ENCODE data around the gene SFXN4.

SFXN4 gene

GRCh38 chr10:119149729-119150128 lies 15.8 kb downstream of the SFXN4 start:
- no peak for TF ChIP-seq CTCF (IDR thresholded peaks at IDR 0.05)
- Histone ChIP-seq H3K4me2 (ENCODE audit: low read length) (no peak overlapping the region), H3K9ac (no peak overlapping the region), H3K9me3 (ENCODE audit: control insufficient read depth, low read length) (no peaks in the 10 kb centered on the region), H3K79me2 (no peaks in the 10 kb centered on the region), H3K4me1 (no peaks in the 10 kb centered on the region), H3K36me3 (ENCODE audit: control insufficient read depth, insufficient read depth, low read length) (no peaks in the 10 kb centered on the region), H3K4me3 (ENCODE audit: low read depth, low read length) (no peak overlapping the region), H3K27ac (no peak overlapping the region), H2AFZ (no peak overlapping the region), H3K27me3 (ENCODE audit: control insufficient read depth, insufficient read depth, low read length) (no peaks in the 10 kb centered on the region)

- no peak overlapping the region for H2AFZ ChIP-seq
- no peaks in the 10 kb centered on the region for H3K9me3 ChIP-seq (ENCODE audit: control insufficient read depth, low read length)
- no peaks in the 10 kb centered on the region for H3K27me3 ChIP-seq (ENCODE audit: control insufficient read depth, insufficient read depth, low read length)
- no peaks in the 10 kb centered on the region for H3K36me3 ChIP-seq (ENCODE audit: control insufficient read depth, insufficient read depth, low read length)
- TF ChIP-seq CTCF (IDR thresholded peaks at IDR 0.05) = no peak
- H3K79me2 ChIP-seq = no peaks in the 10 kb centered on the region
- H3K4me2 ChIP-seq (ENCODE audit: low read length) = no peak overlapping the region
- no peak overlapping the region for H3K9ac ChIP-seq
- no peak overlapping the region for H3K4me3 ChIP-seq (ENCODE audit: low read depth, low read length)
- H3K4me1 ChIP-seq = no peaks in the 10 kb centered on the region
- no peak overlapping the region for H3K27ac ChIP-seq
These were observed 16.4 kb downstream of the SFXN4 start for GRCh38 chr10:119149157-119149556.

GRCh38 chr10:119143657-119144056 lies 21.9 kb downstream of the SFXN4 start:
- H3K79me2 ChIP-seq = no peaks in the 10 kb centered on the region
- no peaks in the 10 kb centered on the region for H3K9me3 ChIP-seq (ENCODE audit: control insufficient read depth, low read length)
- no peak overlapping the region for H3K4me2 ChIP-seq (ENCODE audit: low read length)
- no peaks in the 10 kb centered on the region for H3K36me3 ChIP-seq (ENCODE audit: control insufficient read depth, insufficient read depth, low read length)
- no peak overlapping the region for H3K9ac ChIP-seq
- H3K27ac ChIP-seq = no peak overlapping the region
- TF ChIP-seq CTCF (IDR thresholded peaks at IDR 0.05) = no peak
- H3K4me3 ChIP-seq (ENCODE audit: low read depth, low read length) = no peak overlapping the region
- H3K4me1 ChIP-seq = no peaks in the 10 kb centered on the region
- H2AFZ ChIP-seq = no peak overlapping the region
- H3K27me3 ChIP-seq (ENCODE audit: control insufficient read depth, insufficient read depth, low read length) = no peaks in the 10 kb centered on the region

GRCh38 chr10:119140603-119141245 lies 24.8 kb downstream of the SFXN4 start:
- Histone ChIP-seq H3K79me2 (no peaks in the 10 kb centered on the region), H3K9me3 (ENCODE audit: control insufficient read depth, low read length) (no peaks in the 10 kb centered on the region), H3K4me3 (ENCODE audit: low read depth, low read length) (no peak overlapping the region), H3K4me1 (no peaks in the 10 kb centered on the region), H3K9ac (no peak overlapping the region), H2AFZ (no peak overlapping the region), H3K36me3 (ENCODE audit: control insufficient read depth, insufficient read depth, low read length) (no peaks in the 10 kb centered on the region), H3K27me3 (ENCODE audit: control insufficient read depth, insufficient read depth, low read length) (no peaks in the 10 kb centered on the region), H3K27ac (no peak overlapping the region), H3K4me2 (ENCODE audit: low read length) (no peak overlapping the region)
- TF ChIP-seq CTCF (IDR thresholded peaks at IDR 0.05) = no peak

- Histone ChIP-seq H3K36me3 (ENCODE audit: control insufficient read depth, insufficient read depth, low read length) (no peaks in the 10 kb centered on the region), H3K79me2 (no peaks in the 10 kb centered on the region), H3K9me3 (ENCODE audit: control insufficient read depth, low read length) (no peaks in the 10 kb centered on the region), H3K4me3 (ENCODE audit: low read depth, low read length) (no peak overlapping the region), H3K4me2 (ENCODE audit: low read length) (no peak overlapping the region), H3K4me1 (no peaks in the 10 kb centered on the region), H2AFZ (no peak overlapping the region), H3K27ac (no peak overlapping the region), H3K27me3 (ENCODE audit: control insufficient read depth, insufficient read depth, low read length) (no peaks in the 10 kb centered on the region), H3K9ac (no peak overlapping the region)
- peak; percentile 57 for TF ChIP-seq CTCF (IDR thresholded peaks at IDR 0.05)
These were observed 25.9 kb downstream of the SFXN4 start for GRCh38 chr10:119139464-119140067.
